Measurements from ENCODE around the gene SCN8A. TPM values are rescaled to one million over a fixed set of nuclear protein-coding genes. Genes with fewer than 3 reads are reported as not detected.

Gene SCN8A
- total RNA-seq, 1 experiment from 2014 or later = 3.3 TPM

DNA sequence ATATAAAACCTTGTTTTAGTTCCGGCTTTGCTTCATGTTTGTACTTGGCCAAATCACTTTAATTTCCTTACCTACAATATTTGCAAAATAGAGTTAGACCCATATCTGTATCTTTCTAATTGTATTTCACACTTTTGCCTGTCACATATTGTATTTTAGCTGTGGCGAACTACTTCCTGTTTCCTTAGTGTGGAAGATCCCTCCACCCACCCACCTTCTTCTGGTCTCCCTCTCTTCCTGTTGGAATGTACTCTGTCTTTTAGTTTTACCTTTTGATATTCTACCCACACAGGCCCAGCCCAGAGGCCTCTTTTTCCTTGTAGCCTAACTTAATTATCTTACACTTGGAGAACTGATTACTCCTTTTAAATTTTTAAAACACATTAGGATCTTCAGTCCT lies 78.2 kb downstream of the SCN8A start:
- no peak for DNase-seq (ENCODE audit: low read depth)

DNA sequence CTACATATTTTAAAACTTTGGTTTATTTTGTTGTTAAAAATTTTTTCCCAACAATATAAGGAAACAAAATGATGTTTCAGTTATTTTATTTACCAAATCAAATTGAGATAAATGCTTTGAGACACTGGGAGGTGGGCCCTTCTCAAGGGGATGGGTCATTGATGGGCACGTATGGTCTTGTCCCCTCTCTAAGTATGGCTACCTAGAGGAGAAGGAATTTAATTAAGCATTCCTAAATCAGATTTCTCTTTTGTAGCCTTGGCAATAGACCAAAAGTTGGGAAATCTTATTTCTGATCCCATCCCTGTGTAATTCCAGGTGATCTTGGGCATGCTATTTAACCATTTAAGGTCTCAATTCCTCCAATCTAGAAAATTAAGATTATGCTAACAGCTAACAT lies 79.0 kb downstream of the SCN8A start:
- no peak for DNase-seq (ENCODE audit: low read depth)

DNA sequence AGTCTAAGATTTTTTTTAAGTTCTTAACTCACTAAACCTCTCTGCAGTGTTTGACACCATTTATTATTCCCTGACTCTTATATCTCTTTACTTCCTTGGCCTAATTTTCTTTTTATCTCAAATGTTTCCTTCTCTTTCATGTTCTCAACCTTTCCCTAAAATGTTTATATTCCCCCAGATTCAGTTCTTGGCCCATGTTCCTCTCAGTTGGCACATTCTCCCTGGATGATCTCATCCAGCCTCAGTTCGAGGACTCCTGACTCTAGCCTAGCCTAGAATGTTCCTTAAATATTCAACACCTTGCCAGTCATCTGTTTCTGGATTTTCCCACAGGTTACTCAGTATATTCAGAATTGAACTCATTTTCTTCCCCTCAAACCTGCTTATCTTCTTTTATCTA lies 81.3 kb downstream of the SCN8A start:
- no peak for DNase-seq (ENCODE audit: low read depth)

DNA sequence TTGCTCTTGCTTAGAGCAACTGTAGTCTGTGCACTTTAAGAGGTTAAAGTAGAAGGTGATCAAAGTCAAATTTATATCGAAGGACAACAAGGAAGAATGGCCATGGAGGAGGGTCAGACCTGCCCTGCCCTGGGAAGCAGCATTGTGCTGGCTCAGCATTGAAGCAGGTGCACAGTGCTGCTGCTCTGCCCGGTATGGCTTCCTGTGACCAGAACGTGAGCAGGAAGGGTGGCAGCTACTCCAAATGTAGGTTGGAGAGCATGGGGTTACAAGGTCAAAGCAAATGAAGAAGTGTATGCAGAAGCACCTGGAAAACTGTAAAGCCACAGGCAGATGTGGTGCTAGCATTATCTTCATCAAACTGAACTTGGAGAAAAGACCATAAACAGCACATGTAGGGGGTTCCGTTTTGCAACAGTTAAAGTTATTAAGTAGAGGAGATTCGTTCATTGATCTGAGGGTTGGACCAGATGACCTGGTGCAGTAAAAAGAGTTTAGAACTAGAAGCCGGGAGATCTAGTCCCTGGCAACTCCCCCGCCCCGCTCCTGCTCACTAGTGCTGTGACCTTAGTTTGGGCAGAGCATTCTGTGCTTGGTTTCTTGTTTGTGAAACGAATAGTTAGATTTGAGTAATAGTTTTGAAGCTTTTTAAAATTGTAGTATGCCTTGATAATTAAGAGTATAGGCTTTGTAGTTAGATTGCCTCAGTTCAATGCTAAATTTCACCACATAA lies 84.2 kb downstream of the SCN8A start:
- no peak for DNase-seq (ENCODE audit: low read depth)

DNA sequence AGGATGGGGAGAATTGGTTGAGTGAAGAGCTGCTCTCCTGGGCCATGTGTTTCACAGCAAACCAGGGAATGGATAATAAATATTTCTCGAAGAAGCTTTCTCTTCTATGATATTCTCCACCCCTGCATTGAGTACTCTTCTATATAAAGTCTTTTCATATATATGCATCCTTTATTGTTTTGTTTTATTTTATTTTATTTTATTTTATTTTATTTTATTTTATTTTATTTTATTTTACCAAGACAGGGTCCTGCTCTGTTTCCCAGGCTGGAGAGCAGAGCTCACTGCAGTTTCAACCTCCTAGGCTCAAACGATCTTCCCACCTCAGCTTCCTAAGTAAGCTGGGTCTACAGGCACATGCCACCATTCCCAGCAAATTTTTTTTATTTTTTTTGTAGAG lies 85.8 kb downstream of the SCN8A start:
- no peak for DNase-seq (ENCODE audit: low read depth)

DNA sequence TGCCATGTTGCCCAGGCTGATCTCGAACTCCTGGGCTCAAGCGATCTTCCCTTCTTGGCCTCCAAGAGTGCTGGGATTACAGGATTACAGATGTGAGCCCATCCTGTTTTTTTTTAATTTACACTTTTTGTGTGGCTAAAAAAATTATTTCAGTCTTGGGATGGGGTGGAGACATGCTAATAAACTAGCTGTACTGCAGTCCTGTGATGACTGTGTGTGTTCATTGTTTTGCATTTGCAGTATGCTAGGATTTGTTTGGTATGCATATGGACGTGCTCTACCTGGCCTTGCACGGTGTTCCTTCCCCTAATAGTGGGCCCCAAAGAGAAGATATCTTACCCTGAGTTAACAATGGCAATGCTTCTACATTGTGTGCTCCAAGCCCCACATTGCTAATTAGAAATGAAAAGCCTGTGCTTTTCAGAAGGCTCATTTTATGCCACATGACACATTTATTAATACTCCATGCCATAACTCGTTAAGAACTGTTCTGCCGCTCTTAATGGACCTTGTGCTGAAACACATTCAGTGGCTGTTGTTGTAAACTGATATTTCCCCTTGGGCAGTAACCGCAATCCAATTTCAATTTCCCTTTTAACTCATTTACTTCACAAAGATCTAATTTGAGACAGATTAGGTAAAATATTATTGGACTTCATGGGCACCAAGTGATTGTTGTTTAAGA lies 86.4 kb downstream of the SCN8A start:
- no peak for DNase-seq (ENCODE audit: low read depth)

DNA sequence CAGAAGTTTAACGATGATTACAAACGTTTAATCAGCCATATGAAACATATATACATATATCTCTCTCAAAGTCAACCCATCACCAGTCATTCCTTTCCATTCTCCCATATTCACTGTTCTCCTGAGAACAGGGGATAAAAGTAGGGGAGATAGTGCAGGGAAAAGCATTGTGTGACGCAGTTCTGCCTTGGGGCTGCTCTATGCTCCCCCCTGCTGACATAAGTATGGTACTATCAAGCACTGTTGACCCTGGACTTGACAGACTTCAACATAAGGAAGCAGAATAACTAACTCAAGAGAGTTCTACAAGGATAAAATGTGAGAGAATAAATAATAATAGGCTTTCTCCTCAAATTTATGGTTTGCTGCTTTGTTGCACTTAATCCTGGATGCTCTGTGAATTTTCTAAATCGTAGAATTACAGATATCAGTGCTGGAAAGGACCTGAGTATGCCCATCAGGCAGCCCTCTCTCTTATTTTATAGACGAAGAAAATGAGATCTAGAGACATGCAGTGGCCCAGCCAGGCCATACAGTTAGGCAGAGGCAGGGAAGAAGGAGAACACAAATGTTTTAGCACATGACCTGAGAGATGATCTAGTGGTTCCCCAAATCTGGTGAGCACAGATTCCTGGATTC lies 87.2 kb downstream of the SCN8A start:
- peak; percentile 62 for DNase-seq (ENCODE audit: low read depth)

DNA sequence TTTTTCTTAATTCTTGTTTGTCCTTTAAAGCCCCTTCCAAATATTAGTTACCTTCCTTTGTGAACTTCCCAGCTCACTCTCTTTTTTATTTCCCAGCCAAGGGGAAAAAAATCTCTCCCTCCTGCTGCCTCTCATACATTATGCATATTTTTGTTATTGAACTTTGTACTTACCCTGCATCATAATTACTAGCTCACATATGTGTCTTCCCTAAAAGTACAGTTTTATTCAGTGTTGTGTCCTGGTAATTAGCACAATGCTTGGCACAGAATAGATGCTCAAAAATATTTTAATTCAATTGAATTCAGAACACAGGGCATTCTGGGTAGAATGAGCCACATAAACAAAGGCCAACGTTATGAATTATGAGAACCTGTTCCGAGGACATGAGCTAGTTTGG lies 91.9 kb downstream of the SCN8A start:
- no peak for DNase-seq (ENCODE audit: low read depth)

DNA sequence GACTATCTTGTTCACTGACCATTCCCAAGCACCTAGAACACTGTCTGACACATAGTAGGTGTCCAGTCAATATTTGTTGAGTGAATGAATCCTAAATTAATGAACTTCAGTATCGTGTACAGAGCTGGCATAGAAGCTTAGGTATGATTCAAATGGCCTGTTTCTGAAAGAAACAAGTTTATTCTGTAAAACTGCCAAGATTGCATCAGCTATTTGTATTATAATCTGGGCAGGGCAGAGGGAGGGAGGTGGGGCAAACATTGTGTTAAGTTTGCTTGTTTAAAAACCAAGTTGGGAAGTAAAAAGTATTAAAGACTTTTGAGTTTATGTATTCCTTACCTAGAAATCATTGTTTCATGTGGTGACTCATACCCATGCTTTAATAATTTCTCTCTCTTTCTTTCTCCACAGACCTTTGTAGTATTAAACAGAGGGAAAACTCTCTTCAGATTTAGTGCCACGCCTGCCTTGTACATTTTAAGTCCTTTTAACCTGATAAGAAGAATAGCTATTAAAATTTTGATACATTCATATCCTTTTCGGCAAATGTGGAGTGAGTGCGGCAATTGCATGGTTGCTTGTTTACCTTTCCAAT lies 92.8 kb downstream of the SCN8A start:
- peak; percentile 20 for DNase-seq (ENCODE audit: low read depth)

DNA sequence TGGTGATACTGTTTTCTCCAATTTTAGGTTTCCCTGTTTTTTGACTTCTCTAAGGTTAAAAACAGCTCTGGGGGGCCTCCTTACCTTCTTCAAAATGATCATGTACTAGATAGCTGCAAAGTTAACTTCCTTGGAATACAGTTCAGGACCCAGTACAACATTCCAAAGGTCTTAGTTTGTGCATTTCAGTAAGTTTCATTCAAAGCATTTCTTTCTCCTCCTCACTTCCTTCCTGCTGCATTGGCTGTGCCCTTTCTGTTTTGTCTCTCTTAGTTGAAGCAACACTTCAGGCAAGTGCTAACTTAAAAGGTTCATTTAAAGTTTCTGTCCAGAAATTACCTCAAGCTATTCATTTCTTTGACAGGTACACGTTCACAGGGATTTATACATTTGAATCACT lies 95.7 kb downstream of the SCN8A start:
- DNase-seq (ENCODE audit: low read depth) = peak; percentile 59

DNA sequence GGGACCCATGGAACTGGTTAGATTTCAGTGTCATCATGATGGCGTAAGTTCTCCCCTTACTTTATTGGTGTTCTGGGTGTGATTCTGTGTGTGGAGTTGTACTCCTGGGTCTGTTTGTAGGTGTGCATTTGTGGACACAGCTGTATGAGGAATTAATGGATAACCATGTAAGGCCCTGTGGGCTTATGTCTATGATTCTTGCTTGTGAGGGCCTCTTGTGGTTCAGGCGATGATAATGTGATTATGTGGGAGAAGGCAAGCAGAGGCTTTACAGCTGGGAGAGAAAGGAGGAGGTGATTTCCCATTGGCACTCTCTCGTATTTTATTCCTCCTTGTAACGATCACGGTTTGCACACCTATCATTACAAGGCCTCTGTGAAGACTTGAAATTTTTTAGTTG lies 96.1 kb downstream of the SCN8A start:
- DNase-seq (ENCODE audit: low read depth) = no peak

DNA sequence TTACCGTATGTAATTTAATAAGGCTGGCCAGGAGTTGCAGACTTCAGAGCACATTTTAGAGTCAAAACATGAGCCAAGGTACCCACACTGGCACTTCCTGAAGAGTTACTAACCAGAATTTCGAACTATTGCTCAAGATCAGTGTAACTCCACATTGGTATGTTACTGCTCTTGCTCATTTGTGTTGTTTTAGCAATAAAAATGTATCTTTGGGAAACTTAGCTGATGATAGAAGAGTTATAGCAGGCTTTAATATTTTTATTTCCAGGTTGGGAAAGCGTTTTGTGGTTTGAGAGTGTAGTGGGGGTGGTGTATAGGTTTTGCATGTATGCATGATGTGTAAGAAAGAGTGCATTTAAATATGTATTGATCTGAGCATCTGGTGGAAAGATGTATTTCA lies 96.6 kb downstream of the SCN8A start:
- DNase-seq (ENCODE audit: low read depth) = no peak

DNA sequence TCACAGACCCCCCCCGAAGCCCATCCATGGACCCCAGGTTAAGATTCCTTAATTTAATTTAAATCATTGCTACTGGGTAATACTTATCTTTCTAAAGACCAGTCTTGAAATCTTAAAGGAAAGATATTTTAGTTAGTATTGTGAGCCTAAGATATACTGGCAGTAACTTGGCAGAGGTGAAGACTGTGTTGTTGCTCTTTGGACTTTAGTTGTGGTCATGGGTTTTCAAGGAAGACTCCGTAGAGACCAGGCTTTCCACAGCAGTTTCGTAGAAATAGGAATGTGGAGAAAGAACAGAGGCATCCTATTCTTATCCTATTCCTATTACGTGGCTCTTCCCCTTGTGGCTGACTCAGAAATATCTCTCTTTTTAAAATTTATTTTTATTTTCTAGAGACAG lies 99.0 kb downstream of the SCN8A start:
- DNase-seq (ENCODE audit: low read depth) = no peak

DNA sequence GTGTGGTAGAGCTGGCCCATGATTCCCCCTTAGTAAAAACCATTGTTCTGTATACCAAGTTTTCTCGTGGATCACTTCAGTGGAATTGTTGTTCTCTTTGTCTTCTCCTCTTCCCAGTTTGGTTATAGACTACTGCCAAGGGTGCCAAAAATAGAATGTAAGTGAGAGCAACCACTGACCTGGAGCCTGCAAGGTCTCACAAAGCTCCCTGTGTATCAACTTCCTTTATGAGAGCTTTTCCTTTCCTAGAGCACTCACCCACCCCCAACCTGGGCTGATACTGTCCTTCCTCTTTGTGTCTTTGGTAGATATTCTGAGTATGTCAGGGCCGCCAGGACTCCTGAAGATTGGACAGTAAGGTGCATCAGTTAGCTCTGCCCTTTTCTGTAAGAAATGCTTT lies 101.0 kb downstream of the SCN8A start:
- peak; percentile 28 for DNase-seq (ENCODE audit: low read depth)

DNA sequence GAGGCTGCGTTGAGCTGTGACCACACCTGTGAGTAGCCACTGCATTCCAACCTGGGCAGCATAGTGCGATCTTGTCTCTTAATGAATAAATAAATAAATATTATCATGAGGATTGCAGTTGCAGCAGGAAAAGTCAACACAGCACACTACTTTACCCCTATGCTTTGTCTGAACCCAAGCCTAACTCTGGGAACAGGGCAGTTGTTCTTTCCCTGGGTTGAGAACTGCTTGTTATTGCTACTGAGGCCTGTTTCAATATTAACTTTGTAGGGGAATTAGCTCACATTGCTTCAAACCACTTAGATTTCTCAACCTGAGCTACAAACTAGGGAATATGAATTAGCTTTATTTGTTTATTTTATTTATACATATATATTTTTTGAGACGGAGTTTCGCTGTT lies 102.5 kb downstream of the SCN8A start:
- no peak for DNase-seq (ENCODE audit: low read depth)

DNA sequence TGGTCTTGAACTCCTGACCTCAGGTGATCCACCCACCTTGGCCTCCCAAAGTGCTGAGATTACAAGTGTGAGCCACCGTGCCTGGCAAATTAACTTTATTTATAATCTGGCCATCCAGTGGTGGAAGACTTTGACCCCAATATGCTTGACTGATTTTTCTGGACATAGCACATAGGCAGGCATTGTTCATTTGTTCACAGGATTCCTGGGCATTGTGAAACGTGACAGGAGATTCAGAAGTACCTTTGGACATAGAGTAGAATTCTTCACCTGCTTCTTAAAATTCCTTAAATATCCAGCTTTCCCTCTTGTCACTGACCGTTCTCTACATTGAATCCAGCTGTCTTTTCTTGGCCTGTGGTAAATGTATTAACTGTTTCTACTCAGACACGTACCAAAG lies 103.1 kb downstream of the SCN8A start:
- DNase-seq (ENCODE audit: low read depth) = no peak

DNA sequence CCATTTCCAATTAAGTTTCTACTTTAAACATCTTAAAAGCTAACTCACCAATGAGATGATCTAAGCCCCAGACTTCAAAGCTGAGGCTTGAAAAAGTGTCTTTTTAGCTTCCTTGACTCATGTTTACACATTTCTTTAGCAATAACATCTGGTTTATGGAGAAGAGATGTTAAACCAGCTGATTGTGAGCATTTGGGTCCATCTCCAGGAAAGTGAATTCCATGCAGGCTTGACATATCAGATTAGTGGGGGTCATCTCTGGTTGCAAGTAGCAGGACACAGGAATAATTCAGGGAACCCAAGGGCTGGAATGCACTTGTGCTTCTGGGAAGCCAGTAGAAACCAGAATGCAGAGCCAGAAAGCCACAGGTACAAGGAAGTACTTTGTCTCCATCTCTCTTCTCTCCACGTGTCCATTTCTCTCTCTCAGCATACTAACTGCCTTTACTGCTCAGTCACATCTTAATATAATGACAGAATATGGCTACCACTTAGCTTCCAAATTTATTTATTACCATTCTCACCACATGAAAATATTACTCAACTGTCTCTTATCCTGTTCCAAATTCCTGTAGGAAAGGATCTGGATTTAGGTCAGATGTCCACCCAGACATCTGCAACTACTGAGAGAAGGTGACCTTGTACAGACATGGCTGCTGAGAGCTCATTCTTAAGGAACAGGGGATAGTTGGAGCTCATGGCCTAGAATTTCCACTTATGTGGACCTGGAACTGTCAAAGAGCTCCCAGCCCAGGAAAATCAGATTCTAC lies 104.4 kb downstream of the SCN8A start:
- no peak for DNase-seq (ENCODE audit: low read depth)

DNA sequence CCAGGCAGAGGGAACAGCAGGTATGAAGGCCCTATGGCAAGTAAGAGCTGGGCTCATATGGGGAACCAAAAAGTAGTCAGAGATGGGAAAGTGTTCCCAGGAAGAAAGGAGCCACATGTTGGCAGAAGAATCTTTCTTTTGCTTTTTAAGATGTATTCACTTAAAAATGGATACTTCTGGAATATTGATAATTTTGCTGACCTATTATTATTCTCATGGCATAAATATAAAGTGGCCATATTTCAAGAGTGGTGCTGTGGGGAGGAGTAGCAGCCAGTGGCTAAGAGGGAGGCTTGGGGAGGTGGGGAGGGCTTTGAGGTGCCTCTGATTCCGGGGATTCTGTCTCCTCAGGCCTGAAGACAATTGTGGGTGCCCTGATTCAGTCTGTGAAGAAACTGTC lies 108.2 kb downstream of the SCN8A start:
- no peak for DNase-seq (ENCODE audit: low read depth)

DNA sequence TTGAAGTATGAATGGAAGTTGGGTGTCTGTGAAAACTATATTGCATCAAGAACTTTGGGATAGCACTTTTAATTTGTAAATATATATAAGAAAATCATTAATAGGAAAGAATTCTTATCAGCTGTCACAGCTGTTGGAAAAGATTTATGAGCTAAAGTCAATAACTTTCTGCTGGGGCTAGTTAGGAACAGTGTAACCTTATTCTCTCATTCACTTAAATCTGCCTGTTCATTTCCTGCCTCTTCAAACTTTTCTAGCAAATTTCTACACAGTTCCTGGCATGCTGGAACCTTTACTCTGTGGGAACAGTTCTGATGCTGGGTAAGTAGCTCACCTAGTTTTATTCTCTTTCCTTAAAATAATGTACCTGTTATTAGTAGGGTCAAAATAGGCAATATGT lies 109.9 kb downstream of the SCN8A start:
- DNase-seq (ENCODE audit: low read depth) = no peak

DNA sequence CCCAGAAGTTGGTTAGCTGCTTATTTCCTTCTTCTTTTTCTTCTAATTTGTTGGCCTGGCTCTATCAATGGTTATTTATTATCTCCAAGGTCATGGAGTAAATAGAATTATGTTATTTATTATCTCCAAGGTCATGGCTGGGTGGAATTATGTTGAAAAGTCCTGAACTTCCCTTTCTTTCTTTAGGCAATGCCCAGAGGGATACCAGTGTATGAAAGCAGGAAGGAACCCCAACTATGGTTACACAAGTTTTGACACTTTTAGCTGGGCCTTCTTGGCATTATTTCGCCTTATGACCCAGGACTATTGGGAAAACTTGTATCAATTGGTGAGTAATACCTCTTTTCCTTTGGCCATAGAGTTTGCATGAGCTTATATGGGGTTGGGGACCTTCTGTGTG lies 111.6 kb downstream of the SCN8A start:
- DNase-seq (ENCODE audit: low read depth) = no peak

DNA sequence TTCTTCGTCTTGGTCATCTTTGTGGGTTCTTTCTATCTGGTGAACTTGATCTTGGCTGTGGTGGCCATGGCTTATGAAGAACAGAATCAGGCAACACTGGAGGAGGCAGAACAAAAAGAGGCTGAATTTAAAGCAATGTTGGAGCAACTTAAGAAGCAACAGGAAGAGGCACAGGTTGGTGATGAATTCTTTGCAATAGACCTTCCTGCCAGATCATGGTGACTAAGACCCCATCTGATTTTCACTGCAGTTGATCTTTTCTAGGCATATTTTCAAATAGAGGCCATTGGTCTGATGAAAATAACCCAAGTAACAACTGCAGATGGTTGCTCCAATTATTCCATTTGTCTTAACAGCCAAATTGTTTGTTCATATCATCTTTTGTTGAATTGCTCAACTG lies 114.4 kb downstream of the SCN8A start:
- DNase-seq (ENCODE audit: low read depth) = peak; percentile 83

DNA sequence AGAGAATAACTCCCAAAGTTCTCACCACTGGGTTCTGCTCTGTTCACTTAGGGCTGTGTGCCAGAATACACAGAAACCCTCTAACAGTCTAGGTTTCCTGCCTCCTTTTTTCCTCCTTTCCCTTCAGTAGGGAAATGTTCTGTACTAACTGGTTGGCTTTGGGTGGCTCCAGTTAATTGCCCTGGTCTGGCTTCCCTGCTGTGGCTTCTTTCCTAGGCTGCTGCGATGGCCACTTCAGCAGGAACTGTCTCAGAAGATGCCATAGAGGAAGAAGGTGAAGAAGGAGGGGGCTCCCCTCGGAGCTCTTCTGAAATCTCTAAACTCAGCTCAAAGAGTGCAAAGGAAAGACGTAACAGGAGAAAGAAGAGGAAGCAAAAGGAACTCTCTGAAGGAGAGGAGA lies 115.2 kb downstream of the SCN8A start:
- no peak for DNase-seq (ENCODE audit: low read depth)

Measured in HT1080 (cell line).